RWPE2 (cell line): ENCODE data around the gene PARP11.

ENCODE experiments used
- ATAC-seq: fragments of 200-7000 bp; cut with Tn5 transposase; 3 replicates; pipeline ENCODE4 v1.9.1; 2021; ENCODE audit warnings: low read depth
- DNase-seq: peaks from one replicate; pipeline ENCODE4 v3.0.0-alpha.2; 2020; ENCODE audit warnings: low spot score
- H3K27ac ChIP-seq: fragments of 450-650 bp; 2 replicates; pipeline ENCODE4 v1.5.1; 2017; ENCODE audit warnings: mild to moderate bottlenecking; ENCODE audit not compliant: poor library complexity, severe bottlenecking
- H3K27me3 ChIP-seq: fragments of 250-450 bp; sonication (Bioruptor Pico); 2 replicates; pipeline ENCODE4 v1.5.1; 2021; ENCODE audit warnings: mild to moderate bottlenecking, moderate library complexity; ENCODE audit not compliant: insufficient read depth, poor library complexity, severe bottlenecking
- H3K36me3 ChIP-seq: fragments of 250-450 bp; sonication (Bioruptor Pico); 2 replicates; pipeline ENCODE4 v1.5.1; 2020; ENCODE audit warnings: low read depth, mild to moderate bottlenecking, moderate library complexity
- H3K4me1 ChIP-seq: fragments of 250-450 bp; sonication (Bioruptor Pico); 2 replicates; pipeline ENCODE4 v1.5.1; 2021; ENCODE audit warnings: mild to moderate bottlenecking, moderate library complexity; ENCODE audit not compliant: insufficient read depth, poor library complexity, severe bottlenecking
- H3K4me3 ChIP-seq: fragments of 250-450 bp; sonication (Bioruptor Pico); 2 replicates; pipeline ENCODE4 v1.5.1; 2021; ENCODE audit warnings: mild to moderate bottlenecking, moderate library complexity; ENCODE audit not compliant: severe bottlenecking
- H3K9me3 ChIP-seq: fragments of 250-450 bp; sonication (Bioruptor Pico); 2 replicates; pipeline ENCODE4 v1.5.1; 2021; ENCODE audit warnings: mild to moderate bottlenecking, moderate library complexity; ENCODE audit not compliant: severe bottlenecking
- TF ChIP-seq, protein P1 (sequence below): fragments of 450-650 bp; IDR thresholded peaks from one replicate; pipeline ENCODE4 v1.5.1; 2017; ENCODE audit warnings: mild to moderate bottlenecking, moderate library complexity; ENCODE audit not compliant: poor library complexity, severe bottlenecking

PARP11 gene

GRCh38 chr12:3904999-3905398 is 31.8 kb upstream of the PARP11 start:
- Histone ChIP-seq H3K4me1 (no peaks in the 10 kb centered on the region), H3K36me3 (no peaks in the 10 kb centered on the region), H3K9me3 (peaks cover 4% of the 10 kb centered on the region), H3K4me3 (no peak overlapping the region), H3K27ac (no peak overlapping the region), H3K27me3 (no peaks in the 10 kb centered on the region)
- TF ChIP-seq, protein P1, sequence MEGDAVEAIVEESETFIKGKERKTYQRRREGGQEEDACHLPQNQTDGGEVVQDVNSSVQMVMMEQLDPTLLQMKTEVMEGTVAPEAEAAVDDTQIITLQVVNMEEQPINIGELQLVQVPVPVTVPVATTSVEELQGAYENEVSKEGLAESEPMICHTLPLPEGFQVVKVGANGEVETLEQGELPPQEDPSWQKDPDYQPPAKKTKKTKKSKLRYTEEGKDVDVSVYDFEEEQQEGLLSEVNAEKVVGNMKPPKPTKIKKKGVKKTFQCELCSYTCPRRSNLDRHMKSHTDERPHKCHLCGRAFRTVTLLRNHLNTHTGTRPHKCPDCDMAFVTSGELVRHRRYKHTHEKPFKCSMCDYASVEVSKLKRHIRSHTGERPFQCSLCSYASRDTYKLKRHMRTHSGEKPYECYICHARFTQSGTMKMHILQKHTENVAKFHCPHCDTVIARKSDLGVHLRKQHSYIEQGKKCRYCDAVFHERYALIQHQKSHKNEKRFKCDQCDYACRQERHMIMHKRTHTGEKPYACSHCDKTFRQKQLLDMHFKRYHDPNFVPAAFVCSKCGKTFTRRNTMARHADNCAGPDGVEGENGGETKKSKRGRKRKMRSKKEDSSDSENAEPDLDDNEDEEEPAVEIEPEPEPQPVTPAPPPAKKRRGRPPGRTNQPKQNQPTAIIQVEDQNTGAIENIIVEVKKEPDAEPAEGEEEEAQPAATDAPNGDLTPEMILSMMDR, result no peak
- ATAC-seq (no peak), DNase-seq (no peak)

GRCh38 chr12:3902921-3903320 is 29.7 kb upstream of the PARP11 start:
- Histone ChIP-seq H3K27ac (no peak overlapping the region), H3K9me3 (peaks cover 4% of the 10 kb centered on the region), H3K4me1 (no peaks in the 10 kb centered on the region), H3K36me3 (no peaks in the 10 kb centered on the region), H3K4me3 (no peak overlapping the region), H3K27me3 (no peaks in the 10 kb centered on the region)
- no peak for DNase-seq
- ATAC-seq, result no peak
- TF ChIP-seq, protein P1, result no peak

- ATAC-seq, result no peak
- H3K27ac ChIP-seq, result no peak overlapping the region
- no peaks in the 10 kb centered on the region for H3K36me3 ChIP-seq
- no peak overlapping the region for H3K4me3 ChIP-seq
- TF ChIP-seq, protein P1, result no peak
- no peak for DNase-seq
- H3K27me3 ChIP-seq, result no peaks in the 10 kb centered on the region
- peaks cover 4% of the 10 kb centered on the region for H3K9me3 ChIP-seq
- peaks cover 10% of the 10 kb centered on the region for H3K4me1 ChIP-seq
These were observed 27.9 kb upstream of the PARP11 start for GRCh38 chr12:3901116-3901515.

DNA sequence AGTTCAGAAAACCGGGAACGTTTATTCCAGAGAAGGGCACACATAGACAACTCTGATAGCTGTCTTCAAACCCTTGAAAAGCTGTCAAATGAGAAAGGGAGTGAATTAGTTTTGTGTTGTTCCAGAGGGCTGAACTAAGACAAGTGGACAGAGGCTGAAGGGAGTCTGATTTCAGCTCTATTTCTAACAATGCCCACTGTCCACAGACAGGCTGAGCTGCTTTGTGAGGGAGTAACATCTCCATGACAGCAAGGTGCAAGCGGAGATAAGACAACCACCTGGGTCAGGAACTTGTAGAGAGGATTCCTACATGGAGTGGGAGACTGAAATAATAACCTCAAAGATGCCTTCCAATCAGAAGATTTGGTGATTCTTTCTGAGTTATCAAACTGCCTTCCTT is 25.6 kb upstream of the PARP11 start:
- H3K4me1 ChIP-seq, result peaks cover 10% of the 10 kb centered on the region
- no peak overlapping the region for H3K4me3 ChIP-seq
- TF ChIP-seq, protein P1, result no peak
- H3K27me3 ChIP-seq, result no peaks in the 10 kb centered on the region
- no peaks in the 10 kb centered on the region for H3K36me3 ChIP-seq
- DNase-seq (no peak), ATAC-seq (no peak)
- H3K27ac ChIP-seq, result no peak overlapping the region
- H3K9me3 ChIP-seq, result peaks cover 4% of the 10 kb centered on the region

DNA sequence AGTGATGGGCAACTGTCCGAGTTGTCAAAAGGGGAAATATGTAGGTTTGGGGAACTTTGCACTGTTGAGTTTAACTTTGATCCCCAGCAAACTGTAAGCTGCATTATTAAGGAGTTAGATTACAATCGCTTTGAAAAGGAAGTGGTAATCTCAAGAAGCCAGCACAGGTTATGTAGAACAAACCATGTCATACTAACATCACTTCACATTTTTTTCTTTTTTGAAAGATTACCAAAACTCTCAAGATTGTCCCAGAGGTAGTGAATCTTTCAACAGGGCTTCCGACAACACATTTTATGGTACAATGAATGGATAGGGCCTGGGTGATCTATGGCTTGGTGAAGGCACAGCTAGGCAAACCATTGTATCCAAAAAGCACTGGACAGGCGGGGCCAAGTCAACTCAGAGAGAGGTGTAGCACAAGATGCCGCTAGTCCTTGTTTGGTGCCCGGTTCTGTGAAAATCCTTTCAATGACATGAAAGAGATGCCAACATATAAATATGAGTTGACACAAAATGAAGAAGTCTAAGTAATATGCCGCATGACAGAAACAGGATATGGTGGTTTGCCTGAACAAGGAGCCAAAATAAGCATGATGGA is 24.3 kb upstream of the PARP11 start:
- H3K4me1 ChIP-seq, result peaks cover 10% of the 10 kb centered on the region
- no peaks in the 10 kb centered on the region for H3K27me3 ChIP-seq
- peaks cover under 1% of the 10 kb centered on the region for H3K9me3 ChIP-seq
- no peak overlapping the region for H3K27ac ChIP-seq
- H3K4me3 ChIP-seq, result no peak overlapping the region
- no peaks in the 10 kb centered on the region for H3K36me3 ChIP-seq
- DNase-seq (no peak), ATAC-seq (no peak)
- TF ChIP-seq, protein P1, result no peak
